Adrenal gland (tissue), 5 donors: ENCODE results near the gene TBL1XR1.

Source experiments
- CTCF ChIP-seq, 6 experiments: fragments of 450-650 bp in 4 of 6; fragments of 200-600 bp in 2 of 6; sonication (generic) in 1 of 6; IDR thresholded peaks; 1 replicate in 5 of 6; 2 replicates in 1 of 6; pipeline versions ENCODE4 v1.5.1 to v1.8.0; 2016 to 2021; ENCODE audit warnings: antibody characterized with exemption in 6 of 6, mild to moderate bottlenecking in 2 of 6, moderate library complexity in 1 of 6
- POLR2A ChIP-seq, 2 donors: fragments of 450-650 bp; IDR thresholded peaks; one replicate each; pipeline ENCODE4 v1.6.1; 2017; ENCODE audit warnings: antibody characterized with exemption in 2 of 2, mild to moderate bottlenecking in 2 of 2, moderate library complexity in 1 of 2
- donor health status: DM: no; HTN: no; CAD: no.

- TF ChIP-seq POLR2A (IDR thresholded peaks at IDR 0.05) (no peak), CTCF (IDR thresholded peaks at IDR 0.05) (no peak)
These were observed 51.3 kb downstream of the TBL1XR1 start for GRCh38 chr3:177145954-177146353.
